DND-41 (cell line): Measurements from ENCODE around the gene TMTC1.

Source experiments
- ATAC-seq: fragments of 200-7000 bp; cut with Tn5 transposase; 3 replicates; pipeline ENCODE4 v1.9.1; 2021; ENCODE audit warnings: low read depth; ENCODE audit not compliant: insufficient read depth
- DNase-seq: peaks from one replicate; pipeline ENCODE4 v3.0.0-alpha.2; 2020
- H2AFZ ChIP-seq: 2 replicates; pipeline ENCODE4 v1.6.0; 2012; ENCODE audit warnings: low read depth, low read length
- H3K27ac ChIP-seq: 2 replicates; pipeline ENCODE4 v1.5.1; 2012; ENCODE audit warnings: low read length, inconsistent platforms
- H3K27me3 ChIP-seq: fragments of 200-600 bp; sonication (generic); 2 replicates; pipeline ENCODE4 v1.6.0; 2012; ENCODE audit warnings: low read length, mild to moderate bottlenecking, inconsistent platforms; ENCODE audit not compliant: insufficient read depth, poor library complexity
- H3K36me3 ChIP-seq: 2 replicates; pipeline ENCODE4 v1.5.1; 2012; ENCODE audit warnings: low read length, inconsistent platforms; ENCODE audit not compliant: insufficient read depth
- H3K4me1 ChIP-seq: 2 replicates; pipeline ENCODE4 v1.5.1; 2012; ENCODE audit warnings: mild to moderate bottlenecking, low read length; ENCODE audit not compliant: insufficient read depth
- H3K4me2 ChIP-seq: 2 replicates; pipeline ENCODE4 v1.6.0; 2012; ENCODE audit warnings: mild to moderate bottlenecking, moderate library complexity, low read length, inconsistent platforms; ENCODE audit not compliant: insufficient read depth
- H3K4me3 ChIP-seq, 2 experiments: fragments of 200-600 bp in 1 of 2; shearing (Covaris generic) in 1 of 2; 2 replicates each; pipeline ENCODE4 v1.5.1; 2012 to 2016; ENCODE audit warnings: inconsistent platforms in 2 of 2, low read length in 2 of 2, mild to moderate bottlenecking in 2 of 2, low read depth in 1 of 2, moderate library complexity in 1 of 2
- H3K79me2 ChIP-seq: 2 replicates; pipeline ENCODE4 v1.6.0; 2012; ENCODE audit warnings: low read length, inconsistent platforms; ENCODE audit not compliant: insufficient read depth
- H3K9ac ChIP-seq: 2 replicates; pipeline ENCODE4 v1.6.0; 2012; ENCODE audit warnings: low read depth, mild to moderate bottlenecking, inconsistent platforms, low read length, moderate library complexity
- H3K9me3 ChIP-seq: 2 replicates; pipeline ENCODE4 v1.5.1; 2012; ENCODE audit warnings: low read length, moderate library complexity, mild to moderate bottlenecking, inconsistent platforms; ENCODE audit not compliant: insufficient read depth, severe bottlenecking
- H4K20me1 ChIP-seq: 2 replicates; pipeline ENCODE4 v1.6.0; 2012; ENCODE audit warnings: low read length; ENCODE audit not compliant: insufficient read depth
- EZH2 ChIP-seq: IDR thresholded peaks from 3 replicates; pipeline ENCODE4 v1.6.1; 2012; ENCODE audit warnings: borderline replicate concordance, low read depth, mild to moderate bottlenecking, moderate library complexity, low read length, inconsistent platforms; ENCODE audit not compliant: severe bottlenecking
- TF ChIP-seq, protein P1 (sequence below): IDR thresholded peaks from 2 replicates; pipeline ENCODE4 v1.5.1; 2012; ENCODE audit warnings: borderline replicate concordance, low read length, moderate library complexity, mild to moderate bottlenecking; ENCODE audit not compliant: poor library complexity, severe bottlenecking; ENCODE audit errors: extremely low read depth

The TMTC1 gene

DNA sequence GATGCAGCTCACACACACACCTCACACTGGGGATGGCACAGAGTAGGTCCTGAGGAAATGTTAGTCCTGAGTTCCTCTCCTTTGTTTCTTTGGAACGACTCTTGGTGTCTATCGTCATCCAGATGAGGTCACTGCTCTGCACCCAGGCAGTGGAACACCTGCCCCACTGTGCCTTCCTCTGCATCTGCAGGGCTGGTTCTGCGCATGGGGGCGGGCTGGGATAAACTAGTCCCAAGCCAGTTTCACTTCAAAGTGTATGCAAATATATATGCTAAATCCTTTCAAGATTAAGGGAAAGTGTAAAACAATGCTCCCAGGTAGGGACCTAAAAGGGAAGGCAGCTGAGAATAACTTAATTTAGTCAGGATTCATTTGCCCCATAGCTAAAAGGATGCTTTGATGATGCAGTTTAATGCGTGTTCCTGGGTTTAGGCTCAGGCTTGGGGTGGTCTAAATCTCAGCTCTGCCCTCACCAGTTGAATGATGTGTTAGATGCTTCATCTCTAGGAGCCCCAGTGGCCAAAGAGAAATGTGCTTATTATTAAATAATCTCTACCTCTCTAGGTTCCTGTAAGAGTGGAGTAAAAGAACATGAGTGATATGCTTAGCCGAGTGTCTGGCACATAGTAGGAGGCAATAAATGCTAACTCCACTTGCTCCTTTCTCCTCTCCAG lies 239.2 kb downstream of the TMTC1 start:
- no peak overlapping the region for H3K4me2 ChIP-seq
- H3K36me3 ChIP-seq: no peaks in the 10 kb centered on the region
- H4K20me1 ChIP-seq: no peaks in the 10 kb centered on the region
- H3K79me2 ChIP-seq: no peaks in the 10 kb centered on the region
- no peak overlapping the region for H3K4me3 ChIP-seq
- ATAC-seq (no peak), DNase-seq (no peak)
- no peak for TF ChIP-seq EZH2
- TF ChIP-seq, protein P1, sequence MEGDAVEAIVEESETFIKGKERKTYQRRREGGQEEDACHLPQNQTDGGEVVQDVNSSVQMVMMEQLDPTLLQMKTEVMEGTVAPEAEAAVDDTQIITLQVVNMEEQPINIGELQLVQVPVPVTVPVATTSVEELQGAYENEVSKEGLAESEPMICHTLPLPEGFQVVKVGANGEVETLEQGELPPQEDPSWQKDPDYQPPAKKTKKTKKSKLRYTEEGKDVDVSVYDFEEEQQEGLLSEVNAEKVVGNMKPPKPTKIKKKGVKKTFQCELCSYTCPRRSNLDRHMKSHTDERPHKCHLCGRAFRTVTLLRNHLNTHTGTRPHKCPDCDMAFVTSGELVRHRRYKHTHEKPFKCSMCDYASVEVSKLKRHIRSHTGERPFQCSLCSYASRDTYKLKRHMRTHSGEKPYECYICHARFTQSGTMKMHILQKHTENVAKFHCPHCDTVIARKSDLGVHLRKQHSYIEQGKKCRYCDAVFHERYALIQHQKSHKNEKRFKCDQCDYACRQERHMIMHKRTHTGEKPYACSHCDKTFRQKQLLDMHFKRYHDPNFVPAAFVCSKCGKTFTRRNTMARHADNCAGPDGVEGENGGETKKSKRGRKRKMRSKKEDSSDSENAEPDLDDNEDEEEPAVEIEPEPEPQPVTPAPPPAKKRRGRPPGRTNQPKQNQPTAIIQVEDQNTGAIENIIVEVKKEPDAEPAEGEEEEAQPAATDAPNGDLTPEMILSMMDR: no peak
- H3K9me3 ChIP-seq: no peaks in the 10 kb centered on the region
- H3K9ac ChIP-seq: no peak overlapping the region
- no peak overlapping the region for H2AFZ ChIP-seq
- peaks cover 5% of the 10 kb centered on the region for H3K27me3 ChIP-seq
- H3K27ac ChIP-seq: no peak overlapping the region
- H3K4me1 ChIP-seq: no peaks in the 10 kb centered on the region

DNA sequence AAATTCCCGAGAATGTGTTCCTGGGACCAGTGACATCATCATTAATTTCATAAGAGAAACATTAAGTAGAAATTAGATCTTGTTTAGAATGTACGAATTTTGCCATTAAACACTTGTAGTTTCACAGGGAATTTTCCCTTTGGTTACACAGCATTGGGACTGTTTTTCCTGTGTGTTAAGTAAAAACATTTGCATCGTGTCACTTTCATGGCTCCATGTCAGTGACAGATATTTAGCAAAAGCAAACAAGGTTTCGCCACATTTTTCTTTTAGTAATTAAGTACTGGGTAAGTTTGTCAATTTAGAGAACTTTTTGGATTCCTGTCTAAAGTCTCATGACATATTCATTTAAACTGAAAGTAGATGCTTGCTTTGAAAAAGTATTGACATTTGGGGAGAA lies 240.7 kb downstream of the TMTC1 start:
- Histone ChIP-seq H3K27ac (no peak overlapping the region), H3K79me2 (no peaks in the 10 kb centered on the region), H3K4me2 (no peak overlapping the region), H3K36me3 (no peaks in the 10 kb centered on the region), H3K4me3 (no peak overlapping the region), H3K9ac (no peak overlapping the region), H4K20me1 (no peaks in the 10 kb centered on the region), H3K9me3 (no peaks in the 10 kb centered on the region), H2AFZ (no peak overlapping the region), H3K27me3 (peaks cover 8% of the 10 kb centered on the region), H3K4me1 (no peaks in the 10 kb centered on the region)
- DNase-seq: no peak
- TF ChIP-seq, protein P1: no peak
- no peak for TF ChIP-seq EZH2
- ATAC-seq: no peak

DNA sequence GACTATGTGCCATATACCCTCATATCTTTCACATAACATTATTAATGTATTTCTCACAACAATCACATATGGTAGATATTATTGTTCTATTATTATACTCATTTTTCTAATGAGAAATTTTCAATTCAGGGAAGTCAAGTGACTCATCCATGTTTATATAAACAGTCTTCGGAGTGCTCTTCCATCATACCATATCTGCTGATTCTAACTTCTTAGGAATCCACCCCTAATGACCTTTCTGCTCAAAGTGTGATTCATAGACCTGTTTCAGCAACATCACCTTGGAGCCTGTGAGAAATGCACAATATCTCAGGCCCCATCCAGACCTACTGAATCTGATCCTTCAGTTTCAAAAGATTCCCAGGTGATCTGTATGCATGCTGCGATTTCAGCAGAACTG lies 246.4 kb downstream of the TMTC1 start:
- DNase-seq: no peak

More for the DNA sequence above, 246.4 kb downstream of the TMTC1 start:
- Histone ChIP-seq H4K20me1 (no peaks in the 10 kb centered on the region), H3K79me2 (no peaks in the 10 kb centered on the region), H3K9me3 (no peaks in the 10 kb centered on the region), H3K27ac (no peak overlapping the region), H3K4me3 (no peak overlapping the region), H3K4me2 (no peak overlapping the region), H3K27me3 (peaks cover 9% of the 10 kb centered on the region), H2AFZ (no peak overlapping the region), H3K4me1 (no peaks in the 10 kb centered on the region), H3K36me3 (no peaks in the 10 kb centered on the region), H3K9ac (no peak overlapping the region)
- TF ChIP-seq EZH2: no peak
- TF ChIP-seq, protein P1: no peak
- ATAC-seq: no peak
